Endothelial cell (in vitro differentiated cells): ENCODE data around the gene LEMD1. TPM values are rescaled to one million over a fixed set of nuclear protein-coding genes. Genes with fewer than 3 reads are reported as not detected.
A peak's percentile ranks its signal among the peaks of the same experiment; 100 is the strongest.

Experiments
- DNase-seq: peaks from one replicate; pipeline ENCODE4 v3.0.0; 2021; ENCODE audit warnings: low spot score
- H3K27ac Mint-ChIP-seq: one replicate; pipeline ENCODE4 v1.8.0; 2021; ENCODE audit warnings: mixed read lengths, inconsistent platforms; ENCODE audit not compliant: unreplicated experiment
- H3K27me3 Mint-ChIP-seq: one replicate; pipeline ENCODE4 v1.8.0; 2021; ENCODE audit warnings: mild to moderate bottlenecking, moderate library complexity, mixed read lengths, inconsistent platforms; ENCODE audit not compliant: unreplicated experiment
- H3K36me3 Mint-ChIP-seq: one replicate; pipeline ENCODE4 v1.8.0; 2021; ENCODE audit warnings: mild to moderate bottlenecking, low read depth, mixed read lengths, inconsistent platforms; ENCODE audit not compliant: unreplicated experiment
- H3K4me1 Mint-ChIP-seq: one replicate; pipeline ENCODE4 v1.8.0; 2021; ENCODE audit warnings: mild to moderate bottlenecking, mixed read lengths, inconsistent platforms; ENCODE audit not compliant: unreplicated experiment
- H3K4me3 Mint-ChIP-seq: one replicate; pipeline ENCODE4 v1.8.0; 2021; ENCODE audit warnings: mild to moderate bottlenecking, mixed read lengths, inconsistent platforms; ENCODE audit not compliant: unreplicated experiment
- H3K9me3 Mint-ChIP-seq: one replicate; pipeline ENCODE4 v1.8.0; 2021; ENCODE audit warnings: mixed read lengths, inconsistent platforms; ENCODE audit not compliant: unreplicated experiment
- CTCF ChIP-seq: fragments of 200-600 bp; sonication (generic); IDR thresholded peaks from one replicate; pipeline ENCODE4 v1.5.0; 2021; ENCODE audit warnings: antibody characterized with exemption; ENCODE audit not compliant: unreplicated experiment
- total RNA-seq: library from RNA; stranded (reverse); fragmentation: NEBNext Ultra II Directional; extraction: Animal tissue kit (Norgen Biotek cat#: 25700); gene quantifications from one replicate; pipeline ENCODE4 v1.2.1, GENCODE V29; 2021; ENCODE audit not compliant: unreplicated experiment

Gene LEMD1
- total RNA-seq, 1 donor from 2014 or later: 3.0 TPM

- no peaks in the 10 kb centered on the region for H3K36me3 Mint-ChIP-seq
- no peak for TF ChIP-seq CTCF
- DNase-seq: no peak
- no peaks in the 10 kb centered on the region for H3K9me3 Mint-ChIP-seq
- peaks cover 16% of the 10 kb centered on the region for H3K27me3 Mint-ChIP-seq
- peak overlapping the region; percentile 16 for H3K27ac Mint-ChIP-seq
- H3K4me1 Mint-ChIP-seq: peaks cover 29% of the 10 kb centered on the region
- peak overlapping the region; percentile 68 for H3K4me3 Mint-ChIP-seq
Measured at GRCh38 chr1:205454903-205455335, 33.1 kb upstream of the LEMD1 start.

- TF ChIP-seq CTCF: no peak
- no peaks in the 10 kb centered on the region for H3K36me3 Mint-ChIP-seq
- no peak overlapping the region for H3K27ac Mint-ChIP-seq
- H3K27me3 Mint-ChIP-seq: peaks cover 18% of the 10 kb centered on the region
- H3K4me1 Mint-ChIP-seq: peaks cover 30% of the 10 kb centered on the region
- H3K4me3 Mint-ChIP-seq: no peak overlapping the region
- H3K9me3 Mint-ChIP-seq: no peaks in the 10 kb centered on the region
- no peak for DNase-seq
Measured at GRCh38 chr1:205453466-205453865, 31.6 kb upstream of the LEMD1 start.

GRCh38 chr1:205452933-205453332, 31.1 kb upstream of the LEMD1 start:
- Mint-ChIP-seq H3K27ac (no peak overlapping the region), H3K9me3 (no peaks in the 10 kb centered on the region), H3K4me3 (no peak overlapping the region), H3K36me3 (no peaks in the 10 kb centered on the region), H3K27me3 (peaks cover 18% of the 10 kb centered on the region), H3K4me1 (peaks cover 32% of the 10 kb centered on the region)
- TF ChIP-seq CTCF: no peak
- no peak for DNase-seq

- no peak for TF ChIP-seq CTCF
- Mint-ChIP-seq H3K27me3 (peaks cover 16% of the 10 kb centered on the region), H3K4me1 (peaks cover 33% of the 10 kb centered on the region), H3K4me3 (no peak overlapping the region), H3K27ac (no peak overlapping the region), H3K9me3 (no peaks in the 10 kb centered on the region), H3K36me3 (no peaks in the 10 kb centered on the region)
- no peak for DNase-seq
Measured at GRCh38 chr1:205452364-205452763, 30.5 kb upstream of the LEMD1 start.

GRCh38 chr1:205451759-205452164, 29.9 kb upstream of the LEMD1 start:
- peaks cover 39% of the 10 kb centered on the region for H3K4me1 Mint-ChIP-seq
- peak overlapping the region; percentile 27 for H3K4me3 Mint-ChIP-seq
- no peak for TF ChIP-seq CTCF
- no peaks in the 10 kb centered on the region for H3K36me3 Mint-ChIP-seq
- peak overlapping the region; percentile 80 for H3K27ac Mint-ChIP-seq
- no peaks in the 10 kb centered on the region for H3K9me3 Mint-ChIP-seq
- DNase-seq: no peak
- peaks cover 16% of the 10 kb centered on the region for H3K27me3 Mint-ChIP-seq
